ENCODE data around the gene NPIPB9. TPM values are rescaled to one million over a fixed set of nuclear protein-coding genes. Genes with fewer than 3 reads are reported as not detected.
A peak's percentile ranks its signal among the peaks of the same experiment; 100 is the strongest.
"Not testable (repeated sequence)": the region's sequence is repeated elsewhere in the genome, so short reads cannot be mapped to it uniquely, and the experiment has no call there.

NPIPB9 gene

GRCh38 chr16:28807445-28808120, 56.0 kb downstream of the NPIPB9 start:
- not testable (repeated sequence) for H3K56ac ChIP-seq (ENCODE audit: low read length); H3K27ac ChIP-seq (ENCODE audit: low read depth, low read length); H2AK5ac ChIP-seq (ENCODE audit: low read length); H3K36me3 ChIP-seq (ENCODE audit: control insufficient read depth, insufficient read depth, low read length); H3K79me1 ChIP-seq (ENCODE audit: low read length); H3K79me2 ChIP-seq (ENCODE audit: control insufficient read depth, insufficient read depth, low read length); H3K4me2 ChIP-seq (ENCODE audit: low read length); H4K5ac ChIP-seq (ENCODE audit: low read length); H3K27me3 ChIP-seq (ENCODE audit: insufficient read depth, low read length, poor library complexity); H3K4me1 ChIP-seq (ENCODE audit: control insufficient read depth, low read depth, low read length); H2BK15ac ChIP-seq (replicated peaks; ENCODE audit: low read depth); H3K9ac ChIP-seq (ENCODE audit: low read length); DNase-seq; H3K18ac ChIP-seq (ENCODE audit: low read length); H3K4me3 ChIP-seq (ENCODE audit: low read length); H3K4ac ChIP-seq (ENCODE audit: low read depth, low read length); H3K23ac ChIP-seq (ENCODE audit: low read length); H4K8ac ChIP-seq (ENCODE audit: low read depth, low read length); H2BK5ac ChIP-seq (ENCODE audit: low read length); H2BK120ac ChIP-seq (ENCODE audit: low read depth, low read length)
- no CpG with 5 or more reads among the region's 11 CpGs for WGBS (ENCODE audit: extremely low coverage, insufficient coverage, low lambda C conversion rate)

- Histone ChIP-seq H3K23ac (ENCODE audit: low read length) (no peak overlapping the region), H3K4me3 (ENCODE audit: low read length) (no peak overlapping the region), H3K9ac (ENCODE audit: low read length) (no peak overlapping the region), H2BK120ac (ENCODE audit: low read depth, low read length) (no peak overlapping the region), H3K27ac (ENCODE audit: low read depth, low read length) (no peak overlapping the region), H3K27me3 (ENCODE audit: insufficient read depth, low read length, poor library complexity) (no peaks in the 10 kb centered on the region), H3K79me2 (ENCODE audit: control insufficient read depth, insufficient read depth, low read length) (peaks cover 8% of the 10 kb centered on the region), H3K4me2 (ENCODE audit: low read length) (no peak overlapping the region), H3K56ac (ENCODE audit: low read length) (no peak overlapping the region), H2AK5ac (ENCODE audit: low read length) (no peak overlapping the region), H4K5ac (ENCODE audit: low read length) (no peak overlapping the region), H3K4me1 (ENCODE audit: control insufficient read depth, low read depth, low read length) (no peaks in the 10 kb centered on the region), H3K36me3 (ENCODE audit: control insufficient read depth, insufficient read depth, low read length) (no peaks in the 10 kb centered on the region), H3K79me1 (ENCODE audit: low read length) (peaks cover 2% of the 10 kb centered on the region), H3K18ac (ENCODE audit: low read length) (no peak overlapping the region), H3K4ac (ENCODE audit: low read depth, low read length) (no peak overlapping the region), H4K8ac (ENCODE audit: low read depth, low read length) (no peak overlapping the region), H2BK5ac (ENCODE audit: low read length) (no peak overlapping the region), H2BK15ac (replicated peaks; ENCODE audit: low read depth) (no peak overlapping the region)
- WGBS (ENCODE audit: extremely low coverage, insufficient coverage, low lambda C conversion rate): no CpG with 5 or more reads among the region's 5 CpGs
- no peak for DNase-seq
These were observed 68.4 kb downstream of the NPIPB9 start for GRCh38 chr16:28820016-28820415.

GRCh38 chr16:28820546-28820945, 69.0 kb downstream of the NPIPB9 start:
- H2BK120ac ChIP-seq (ENCODE audit: low read depth, low read length); H4K8ac ChIP-seq (ENCODE audit: low read depth, low read length); H2BK5ac ChIP-seq (ENCODE audit: low read length); H2BK15ac ChIP-seq (replicated peaks; ENCODE audit: low read depth); H3K4me2 ChIP-seq (ENCODE audit: low read length); H3K27ac ChIP-seq (ENCODE audit: low read depth, low read length); H4K5ac ChIP-seq (ENCODE audit: low read length); H3K4me1 ChIP-seq (ENCODE audit: control insufficient read depth, low read depth, low read length); H3K9ac ChIP-seq (ENCODE audit: low read length); H3K36me3 ChIP-seq (ENCODE audit: control insufficient read depth, insufficient read depth, low read length); H2AK5ac ChIP-seq (ENCODE audit: low read length); H3K4ac ChIP-seq (ENCODE audit: low read depth, low read length); H3K56ac ChIP-seq (ENCODE audit: low read length); H3K27me3 ChIP-seq (ENCODE audit: insufficient read depth, low read length, poor library complexity); DNase-seq; H3K79me1 ChIP-seq (ENCODE audit: low read length); H3K4me3 ChIP-seq (ENCODE audit: low read length); H3K23ac ChIP-seq (ENCODE audit: low read length); H3K18ac ChIP-seq (ENCODE audit: low read length): not testable (repeated sequence)
- H3K79me2 ChIP-seq (ENCODE audit: control insufficient read depth, insufficient read depth, low read length): peaks cover 13% of the 10 kb centered on the region
- no CpG with 5 or more reads among the region's 13 CpGs for WGBS (ENCODE audit: extremely low coverage, insufficient coverage, low lambda C conversion rate)

GRCh38 chr16:28821874-28822519, 70.4 kb downstream of the NPIPB9 start:
- Histone ChIP-seq H4K8ac (ENCODE audit: low read depth, low read length) (no peak overlapping the region), H3K27me3 (ENCODE audit: insufficient read depth, low read length, poor library complexity) (no peaks in the 10 kb centered on the region), H3K36me3 (ENCODE audit: control insufficient read depth, insufficient read depth, low read length) (peaks cover 11% of the 10 kb centered on the region), H2AK5ac (ENCODE audit: low read length) (no peak overlapping the region), H2BK120ac (ENCODE audit: low read depth, low read length) (no peak overlapping the region), H4K5ac (ENCODE audit: low read length) (peak overlapping the region; percentile 33), H3K4ac (ENCODE audit: low read depth, low read length) (no peak overlapping the region), H3K18ac (ENCODE audit: low read length) (no peak overlapping the region), H3K79me1 (ENCODE audit: low read length) (peaks cover 14% of the 10 kb centered on the region), H3K56ac (ENCODE audit: low read length) (peak overlapping the region; percentile 90), H3K4me3 (ENCODE audit: low read length) (peak overlapping the region; percentile 53), H2BK15ac (replicated peaks; ENCODE audit: low read depth) (no peak overlapping the region), H2BK5ac (ENCODE audit: low read length) (no peak overlapping the region), H3K27ac (ENCODE audit: low read depth, low read length) (no peak overlapping the region), H3K23ac (ENCODE audit: low read length) (no peak overlapping the region), H3K4me2 (ENCODE audit: low read length) (peak overlapping the region; percentile 69), H3K9ac (ENCODE audit: low read length) (peak overlapping the region; percentile 93), H3K4me1 (ENCODE audit: control insufficient read depth, low read depth, low read length) (peaks cover 3% of the 10 kb centered on the region), H3K79me2 (ENCODE audit: control insufficient read depth, insufficient read depth, low read length) (peaks cover 27% of the 10 kb centered on the region)
- peak; percentile 75 for DNase-seq
- no CpG with 5 or more reads among the region's 13 CpGs for WGBS (ENCODE audit: extremely low coverage, insufficient coverage, low lambda C conversion rate)

Small RNAs within 50 kb of the gene (small RNA-seq; reads per million reads assigned to genes)
- not detected for gene MIR6862-2 (ENCODE audit: insufficient read depth)

All from mesendoderm (in vitro differentiated cells).